Endothelial cell of umbilical vein (primary cell): ENCODE results near the gene SMARCAD1. TPM values are rescaled to one million over a fixed set of nuclear protein-coding genes. Genes with fewer than 3 reads are reported as not detected.

Experiments used
- BruUV-seq: library from RNA; stranded (reverse); fragments of 400-500 nt; replicated peaks from 2 replicates; lab custom pipeline; 2021; lab: Mats Ljungman, UMichigan
- CTCF ChIA-PET: fragments of 300-600, 350-600 bp; sonication (Branson Sonifier 250); formaldehyde crosslinking; loops from one replicate; lab custom pipeline; 2021; ENCODE audit warnings: antibody characterized with exemption, inconsistent platforms; lab: Charles Lee
- POLR2A ChIA-PET: fragments of 300-600, 350-600 bp; sonication (Branson Sonifier 250); formaldehyde crosslinking; loops from one replicate; lab custom pipeline; 2021; ENCODE audit warnings: antibody characterized with exemption, inconsistent platforms; lab: Charles Lee
- DNase-seq: peaks from one replicate; pipeline ENCODE4 v3.0.0-alpha.2; 2011; ENCODE audit warnings: low read depth, low spot score
- FAIRE-seq: peaks from 2 replicates; lab custom pipeline; 2011; peaks lifted over from hg19 to GRCh38; lab: Jason Lieb, UNC
- H2AFZ ChIP-seq: 2 replicates; pipeline ENCODE4 v1.6.0; 2012; ENCODE audit warnings: low read depth, low read length, control low read depth, inconsistent platforms
- H3K27ac ChIP-seq: 2 replicates; pipeline ENCODE4 v1.5.1; 2011; ENCODE audit warnings: low read depth, mild to moderate bottlenecking, control low read depth, low read length, moderate library complexity; ENCODE audit not compliant: insufficient read depth
- H3K27me3 ChIP-seq, 2 experiments: 2 replicates each; pipeline versions ENCODE4 v1.6.0 to v1.6.1; 2011; ENCODE audit warnings: low read length in 2 of 2, mixed read lengths in 1 of 2; ENCODE audit not compliant: control insufficient read depth in 2 of 2, insufficient read depth in 2 of 2
- H3K36me3 ChIP-seq, 2 experiments: 2 replicates in 1 of 2; 3 replicates in 1 of 2; pipeline ENCODE4 v1.5.1; 2011; ENCODE audit warnings: low read length in 2 of 2, mild to moderate bottlenecking in 1 of 2, moderate library complexity in 1 of 2; ENCODE audit not compliant: control insufficient read depth in 2 of 2, insufficient read depth in 2 of 2; ENCODE audit errors: extremely low read depth in 1 of 2
- H3K4me1 ChIP-seq: 3 replicates; pipeline ENCODE4 v1.5.1; 2011; ENCODE audit warnings: mild to moderate bottlenecking, low read length; ENCODE audit not compliant: control insufficient read depth, insufficient read depth; ENCODE audit errors: extremely low read depth
- H3K4me2 ChIP-seq: 2 replicates; pipeline ENCODE4 v1.6.1; 2011; ENCODE audit warnings: low read length, control low read depth, mixed read lengths; ENCODE audit not compliant: insufficient read depth
- H3K4me3 ChIP-seq, 3 experiments: fragments of 200-600 bp in 1 of 3; sonication (generic), shearing (Covaris generic) in 1 of 3; replicated peaks in 1 of 3; 2 replicates each; pipeline ENCODE4 v1.5.1; 2011 to 2016; ENCODE audit warnings: control low read depth in 3 of 3, low read length in 3 of 3, mild to moderate bottlenecking in 2 of 3, inconsistent platforms in 1 of 3, low read depth in 1 of 3, moderate library complexity in 1 of 3; ENCODE audit not compliant: insufficient read depth in 1 of 3
- H3K79me2 ChIP-seq: 2 replicates; pipeline ENCODE4 v1.6.0; 2012; ENCODE audit warnings: low read length, inconsistent platforms; ENCODE audit not compliant: control insufficient read depth, insufficient read depth
- H3K9ac ChIP-seq: replicated peaks from 2 replicates; pipeline ENCODE3; 2011; ENCODE audit warnings: low read length, control low read depth; ENCODE audit not compliant: insufficient read depth; ENCODE audit errors: extremely low read depth
- H3K9me1 ChIP-seq: replicated peaks from 3 replicates; pipeline ENCODE4 v1.6.0; 2011; ENCODE audit warnings: mild to moderate bottlenecking, low read length; ENCODE audit not compliant: control insufficient read depth, insufficient read depth; ENCODE audit errors: extremely low read depth
- H3K9me3 ChIP-seq: replicated peaks from 2 replicates; pipeline ENCODE4 v1.5.1; 2012; ENCODE audit warnings: low read length, inconsistent platforms; ENCODE audit not compliant: control insufficient read depth, insufficient read depth
- H4K20me1 ChIP-seq: replicated peaks from 2 replicates; pipeline ENCODE3; 2011; ENCODE audit warnings: mild to moderate bottlenecking, low read length; ENCODE audit not compliant: control insufficient read depth, insufficient read depth; ENCODE audit errors: extremely low read depth
- CTCF ChIP-seq, 2 donors: IDR thresholded peaks; 1 replicate in 1 of 2; 2 replicates in 1 of 2; pipeline ENCODE4 v1.5.1; 2011; ENCODE audit warnings: low read length in 2 of 2, mild to moderate bottlenecking in 2 of 2, moderate library complexity in 2 of 2, control low read depth in 1 of 2, inconsistent platforms in 1 of 2, low read depth in 1 of 2; ENCODE audit not compliant: insufficient read depth in 1 of 2; ENCODE audit errors: extremely low read depth in 1 of 2
- EZH2 ChIP-seq: IDR thresholded peaks from 2 replicates; pipeline ENCODE4 v1.6.1; 2012; ENCODE audit warnings: borderline replicate concordance, low read depth, mild to moderate bottlenecking, moderate library complexity, low read length, inconsistent platforms; ENCODE audit not compliant: severe bottlenecking
- FOS ChIP-seq: IDR thresholded peaks from 2 replicates; pipeline ENCODE4 v1.6.1; 2011; ENCODE audit warnings: mild to moderate bottlenecking, low read length, moderate library complexity, borderline replicate concordance; ENCODE audit not compliant: insufficient read depth
- GATA2 ChIP-seq: IDR thresholded peaks from 2 replicates; pipeline ENCODE4 v1.7.0; 2011; ENCODE audit warnings: low read depth, mild to moderate bottlenecking, moderate library complexity, mixed read lengths, low read length; ENCODE audit not compliant: insufficient read length, insufficient read depth
- JUN ChIP-seq: IDR thresholded peaks from 2 replicates; pipeline ENCODE4 v1.6.1; 2011; ENCODE audit warnings: borderline replicate concordance, low read depth; ENCODE audit not compliant: insufficient read length, insufficient read depth
- MAX ChIP-seq: IDR thresholded peaks from 2 replicates; pipeline ENCODE4 v1.6.1; 2011; ENCODE audit not compliant: insufficient read depth, insufficient read length
- MYC ChIP-seq: IDR thresholded peaks from one replicate; pipeline ENCODE4 v1.6.1; 2011; ENCODE audit warnings: mild to moderate bottlenecking, low read depth, low read length
- POLR2A ChIP-seq: IDR thresholded peaks from 2 replicates; pipeline ENCODE4 v1.6.1; 2012; ENCODE audit warnings: low read depth, mild to moderate bottlenecking, control low read depth, low read length
- POLR2AphosphoS5 ChIP-seq: IDR thresholded peaks from 2 replicates; pipeline ENCODE4 v1.6.1; 2012; ENCODE audit warnings: low read depth, mild to moderate bottlenecking, control low read depth, low read length, moderate library complexity; ENCODE audit not compliant: insufficient read depth
- dilution Hi-C: fragments of 300-500 bp; cut with MboI; formaldehyde crosslinking; loops from one replicate; pipeline ENCODE4 v1.15.0; 2019; ENCODE audit warnings: low sequenced_read_pairs; ENCODE audit not compliant: extremely low pct_ligation_motif_present
- intact Hi-C: fragments of 100-400 bp; cut with micrococcal nuclease; formaldehyde crosslinking; loops from one replicate; pipeline ENCODE4 v1.10.0; 2022
- polyA plus RNA-seq, 4 experiments: library from polyadenylated mRNA; depleted of rRNA in 3 of 4; stranded (reverse) in 3 of 4; unstranded in 1 of 4; fragments of >200 nt; gene quantifications; 2 replicates each; pipeline versions ENCODE4 v1.2.1 to v1.2.3, GENCODE V29; 2011 to 2012; ENCODE audit warnings: missing spikeins in 1 of 4
- total RNA-seq: library from RNA; stranded (reverse); gene quantifications from 2 replicates; pipeline ENCODE4 v1.2.3, GENCODE V29; 2021

The SMARCAD1 gene
- total and polyA plus RNA-seq, 2 donors (not counting 3 experiments of a cell fraction or from before 2014, with no cell fraction given): 15.5 to 34.8 TPM

GRCh38 chr4:94208266-94208665 lies 601 bp downstream of the SMARCAD1 start:
- ChIA-PET CTCF (no interaction called here), POLR2A (no interaction called here)
- Histone ChIP-seq H3K27ac (peak overlapping the region; percentile 84), H3K79me2 (peaks cover 42% of the 10 kb centered on the region), H3K4me2 (peak overlapping the region; percentile 87), H3K36me3 (peaks cover 5 to 6% of the 10 kb centered on the region in 2 experiments), H3K27me3 (no peaks in the 10 kb centered on the region), H3K4me1 (peaks cover 19% of the 10 kb centered on the region), H3K9me1 (peaks cover 2% of the 10 kb centered on the region), H3K9ac (peak overlapping the region; percentile 90), H3K4me3 (peak overlapping the region; percentile 8 to 78 (median 72)), H3K9me3 (no peaks in the 10 kb centered on the region), H2AFZ (peak overlapping the region; percentile 24), H4K20me1 (no peaks in the 10 kb centered on the region)
- dilution Hi-C loops (no loop called here), intact Hi-C loops (loop anchor here (5.0 kb wide), 1 partner anchor 416 kb away; no protein-coding TSS in a partner anchor)
- TSS peak; percentile 52 for BruUV-seq
- DNase-seq (no peak), FAIRE-seq (no peak)
- TF ChIP-seq MAX (no peak), GATA2 (no peak), POLR2A (no peak), MYC (no peak), POLR2AphosphoS5 (no peak), CTCF (IDR thresholded peaks at IDR 0.05; ENCODE audit: extremely low read depth in 1 of 2, insufficient read depth in 1 of 2, low read depth in 1 of 2, low read length in 2 of 2) (no peak), EZH2 (no peak), FOS (no peak), JUN (no peak)
